GM21786 (cell line): ENCODE measurements around the gene IRGQ.

Experiments used
- ATAC-seq: cut with Tn5 transposase; IDR thresholded peaks from one replicate; pipeline ENCODE4 v1.9.1; 2021; ENCODE audit not compliant: unreplicated experiment

The IRGQ gene

DNA sequence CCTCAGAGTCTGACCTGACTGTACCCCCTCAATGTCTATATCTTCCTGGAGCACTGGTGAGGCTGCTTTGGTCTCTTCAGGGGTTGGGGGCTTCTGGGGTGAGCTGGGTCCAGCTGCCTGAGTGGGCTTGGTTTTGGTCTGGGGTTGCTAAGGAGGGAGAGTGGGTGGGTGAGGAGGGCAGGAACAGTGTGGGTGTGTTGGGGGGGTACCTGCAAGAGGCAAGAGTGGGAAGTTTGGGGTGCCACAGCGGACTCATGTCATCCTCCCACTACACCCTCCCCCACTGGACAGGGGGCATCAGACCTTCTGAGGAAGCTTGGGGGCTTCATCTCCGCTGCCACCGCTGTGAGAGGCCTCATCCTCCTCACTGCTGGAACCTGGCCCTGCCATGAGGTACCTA lies 49.4 kb downstream of the IRGQ start:
- no peak for ATAC-seq

DNA sequence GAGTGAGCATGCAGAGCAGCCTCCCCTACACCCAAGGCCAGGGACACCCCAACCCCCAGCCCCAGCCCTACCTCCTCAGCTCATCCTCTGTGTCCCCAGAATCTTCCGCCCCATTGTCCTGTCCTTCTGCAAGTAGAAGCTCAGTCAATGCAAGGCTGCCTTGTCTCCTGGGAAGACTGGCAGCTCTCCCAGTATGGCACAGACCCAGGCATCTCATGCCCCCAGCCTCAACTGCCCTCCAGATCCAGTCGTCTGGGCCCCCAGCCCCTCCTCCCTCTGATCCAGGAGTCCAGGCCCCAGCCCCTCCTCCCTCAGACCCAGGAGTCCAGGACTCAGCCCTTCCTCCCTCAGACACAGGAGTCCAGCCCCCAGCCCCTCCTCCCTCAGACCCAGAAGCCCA lies 50.0 kb downstream of the IRGQ start:
- no peak for ATAC-seq

GRCh38 chr19:43545276-43545675 lies 50.7 kb downstream of the IRGQ start:
- no peak for ATAC-seq

DNA sequence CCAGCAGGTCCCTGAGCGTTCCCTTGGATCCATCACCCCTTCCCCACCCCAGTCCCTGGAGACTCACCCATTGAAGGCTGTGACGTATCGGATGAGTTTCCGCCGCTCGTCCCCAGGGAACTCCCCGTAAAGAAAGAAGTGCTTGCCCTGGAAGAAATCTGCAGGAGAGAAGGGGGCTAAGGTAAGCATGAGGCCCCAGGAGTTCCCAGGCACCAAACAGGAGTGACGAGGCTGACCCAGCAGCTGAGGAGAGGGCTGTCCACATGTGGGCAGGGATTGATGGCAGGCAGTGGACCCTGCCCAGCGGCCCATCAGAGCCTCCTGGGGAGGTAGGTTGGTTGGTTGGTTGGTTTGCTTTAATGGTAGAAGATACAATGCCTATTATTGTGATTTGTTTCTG lies 51.9 kb downstream of the IRGQ start:
- no peak for ATAC-seq

DNA sequence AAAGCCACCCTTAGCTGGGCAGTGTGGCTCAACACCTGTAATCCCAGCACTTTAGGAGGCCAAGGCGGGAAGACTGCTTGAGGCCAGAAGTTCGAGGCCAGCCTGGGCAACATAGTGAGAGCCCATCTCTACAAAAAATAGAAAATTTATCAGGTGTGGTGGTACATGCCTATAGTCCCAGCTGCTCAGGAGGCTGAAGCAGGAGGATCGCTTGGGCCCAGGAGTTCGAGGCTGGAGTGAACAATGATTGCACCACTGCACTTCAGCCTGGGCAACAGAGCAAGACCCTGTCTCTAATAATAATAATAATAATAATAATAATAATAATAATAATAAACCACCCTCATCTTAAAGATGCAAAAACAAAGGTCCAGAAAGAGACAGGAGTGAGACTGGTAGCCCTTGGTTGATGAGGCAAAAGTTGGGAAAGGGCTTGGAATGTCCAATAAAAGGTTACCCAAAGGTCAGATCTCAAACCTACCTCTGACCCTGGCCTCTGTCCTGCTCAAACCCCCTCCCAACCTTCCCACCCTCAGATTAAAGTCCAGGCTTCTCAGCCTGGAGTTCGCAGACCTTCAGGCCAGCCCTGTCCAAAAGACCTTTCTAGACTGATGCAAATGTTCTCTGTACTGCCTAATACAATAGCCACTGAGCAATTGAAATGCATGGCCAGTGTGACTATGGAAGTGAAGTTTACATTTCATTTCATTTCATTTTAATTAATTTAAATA lies 53.8 kb downstream of the IRGQ start:
- ATAC-seq, result no peak

DNA sequence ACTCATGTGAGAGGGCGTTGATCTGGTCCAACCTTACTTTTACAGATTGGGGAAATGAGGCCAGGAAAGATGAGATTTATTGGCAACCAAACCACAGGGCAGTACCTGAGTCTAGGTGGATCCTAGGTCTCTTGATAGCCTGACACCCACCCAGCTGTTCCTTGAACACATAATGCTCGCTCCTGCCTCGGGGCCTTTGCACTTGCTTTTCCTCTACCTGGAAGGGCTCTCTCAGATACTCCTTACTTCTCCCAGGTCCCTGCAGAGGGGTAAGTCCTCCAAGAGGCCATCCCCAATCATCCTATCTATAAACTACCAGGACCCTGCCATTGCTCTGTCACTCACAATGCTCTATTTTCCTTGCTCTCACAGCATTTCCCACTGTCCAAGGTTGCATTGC lies 55.6 kb downstream of the IRGQ start:
- no peak for ATAC-seq

- ATAC-seq, result no peak
Observed at GRCh38 chr19:43538922-43539321, 57.0 kb downstream of the IRGQ start.

DNA sequence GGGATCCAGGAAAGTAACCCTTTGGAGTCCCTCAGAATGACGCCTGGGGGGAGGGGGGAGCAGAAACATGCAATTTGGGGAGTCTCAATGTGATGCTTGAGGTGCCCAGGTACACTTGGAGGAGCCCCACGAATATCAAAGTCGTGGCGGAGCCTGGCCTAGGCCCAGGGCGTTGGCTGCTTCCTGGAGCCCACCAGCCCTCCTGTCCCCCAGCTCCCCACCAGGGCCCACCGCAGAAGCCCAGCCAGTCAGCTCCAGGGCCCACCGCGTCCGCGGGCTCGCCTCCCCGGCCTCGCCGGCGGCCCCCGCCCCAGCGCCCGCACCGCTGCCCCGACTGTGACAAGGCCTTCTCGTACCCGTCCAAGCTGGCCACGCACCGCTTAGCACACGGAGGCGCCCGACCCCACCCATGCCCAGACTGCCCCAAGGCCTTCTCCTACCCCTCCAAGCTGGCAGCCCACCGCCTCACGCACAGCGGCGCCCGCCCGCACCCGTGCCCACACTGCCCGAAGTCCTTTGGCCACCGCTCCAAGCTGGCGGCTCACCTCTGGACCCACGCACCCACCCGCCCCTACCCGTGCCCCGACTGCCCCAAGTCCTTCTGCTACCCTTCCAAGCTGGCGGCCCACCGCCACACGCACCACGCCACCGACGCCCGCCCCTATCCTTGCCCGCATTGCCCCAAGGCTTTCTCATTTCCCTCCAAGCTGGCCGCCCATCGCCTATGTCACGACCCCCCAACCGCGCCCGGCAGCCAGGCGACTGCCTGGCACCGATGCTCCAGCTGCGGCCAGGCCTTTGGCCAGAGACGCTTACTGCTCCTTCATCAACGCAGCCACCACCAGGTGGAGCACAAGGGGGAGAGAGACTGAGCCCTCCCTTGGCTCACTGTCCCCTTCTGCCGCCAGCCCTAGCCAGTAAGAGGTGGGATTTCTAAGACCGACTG lies 60.8 kb downstream of the IRGQ start:
- ATAC-seq, result no peak
